ENCODE data around the gene NELL1. TPM values are rescaled to one million over a fixed set of nuclear protein-coding genes. Genes with fewer than 3 reads are reported as not detected.

The NELL1 gene
- total RNA-seq, 4 donors from 2014 or later: not detected

GRCh38 chr11:21398195-21398594, 728.8 kb downstream of the NELL1 start:
- Histone ChIP-seq H3K36me3 (no peaks in the 10 kb centered on the region), H3K27ac (no peak overlapping the region), H3K27me3 (no peaks in the 10 kb centered on the region), H3K4me1 (no peaks in the 10 kb centered on the region), H3K4me3 (no peak overlapping the region), H3K9me3 (no peaks in the 10 kb centered on the region)
- ATAC-seq (no peak), DNase-seq (no peak)
- intact Hi-C loops (cut with DNase I; ENCODE audit: low total_unique reads) (no loop called here), in situ Hi-C loops (cut with MboI; ENCODE audit: low sequenced_read_pairs in 4 of 4) (no loop called here)
- no peak for TF ChIP-seq POLR2A (IDR thresholded peaks at IDR 0.05)
- no peak for TF ChIP-seq CTCF (IDR thresholded peaks at IDR 0.05 in 4 of 5, conservative IDR thresholded peaks at IDR 0.05 in 1 of 5)

GRCh38 chr11:21401496-21401895, 732.1 kb downstream of the NELL1 start:
- in situ Hi-C loops (cut with MboI; ENCODE audit: low sequenced_read_pairs in 4 of 4): no loop called here
- intact Hi-C loops (cut with DNase I; ENCODE audit: low total_unique reads): no loop called here
- Histone ChIP-seq H3K4me1 (no peaks in the 10 kb centered on the region), H3K4me3 (no peak overlapping the region), H3K36me3 (no peaks in the 10 kb centered on the region), H3K9me3 (no peaks in the 10 kb centered on the region), H3K27ac (no peak overlapping the region), H3K27me3 (no peaks in the 10 kb centered on the region)
- TF ChIP-seq POLR2A (IDR thresholded peaks at IDR 0.05) (no peak), CTCF (IDR thresholded peaks at IDR 0.05 in 4 of 5, conservative IDR thresholded peaks at IDR 0.05 in 1 of 5) (no peak)
- DNase-seq (no peak), ATAC-seq (no peak)

- in situ Hi-C loops (cut with MboI; ENCODE audit: low sequenced_read_pairs in 4 of 4): no loop called here
- ATAC-seq: no peak
- Histone ChIP-seq H3K4me1 (no peaks in the 10 kb centered on the region), H3K27ac (no peak overlapping the region), H3K36me3 (no peaks in the 10 kb centered on the region), H3K4me3 (no peak overlapping the region), H3K27me3 (no peaks in the 10 kb centered on the region), H3K9me3 (no peaks in the 10 kb centered on the region)
- DNase-seq: no peak
- intact Hi-C loops (cut with DNase I; ENCODE audit: low total_unique reads): no loop called here
- TF ChIP-seq POLR2A (IDR thresholded peaks at IDR 0.05) (no peak), CTCF (IDR thresholded peaks at IDR 0.05 in 4 of 5, conservative IDR thresholded peaks at IDR 0.05 in 1 of 5) (no peak)
Measured at GRCh38 chr11:21402274-21402673, 732.9 kb downstream of the NELL1 start.

GRCh38 chr11:21403069-21403468, 733.7 kb downstream of the NELL1 start:
- H3K27ac ChIP-seq: no peak overlapping the region
- in situ Hi-C loops (cut with MboI; ENCODE audit: low sequenced_read_pairs in 4 of 4): no loop called here
- DNase-seq (no peak), ATAC-seq (no peak)
- no peaks in the 10 kb centered on the region for H3K36me3 ChIP-seq
- H3K27me3 ChIP-seq: no peaks in the 10 kb centered on the region
- no peaks in the 10 kb centered on the region for H3K9me3 ChIP-seq
- TF ChIP-seq POLR2A (IDR thresholded peaks at IDR 0.05) (no peak), CTCF (IDR thresholded peaks at IDR 0.05 in 4 of 5, conservative IDR thresholded peaks at IDR 0.05 in 1 of 5) (no peak)
- intact Hi-C loops (cut with DNase I; ENCODE audit: low total_unique reads): no loop called here
- H3K4me3 ChIP-seq: no peak overlapping the region
- H3K4me1 ChIP-seq: no peaks in the 10 kb centered on the region

DNA sequence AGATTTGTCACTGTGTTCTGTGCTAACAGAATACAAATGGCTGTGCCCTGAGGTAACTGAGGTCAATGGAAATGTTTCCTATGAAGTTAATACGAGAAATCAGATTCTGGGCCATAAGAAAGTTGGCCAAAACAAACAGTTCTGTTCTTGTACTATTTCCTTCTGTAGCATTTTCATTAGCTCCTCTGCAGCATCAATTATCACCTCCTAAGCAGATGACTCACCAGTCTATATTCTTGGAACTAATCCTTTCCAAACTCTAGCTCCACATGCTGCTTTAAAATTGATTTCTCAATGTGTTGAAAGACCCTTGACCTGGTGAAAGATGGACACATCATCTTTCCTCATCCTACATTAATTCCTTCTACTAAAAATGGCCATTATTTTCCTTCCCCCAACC, 736.0 kb downstream of the NELL1 start:
- in situ Hi-C loops (cut with MboI; ENCODE audit: low sequenced_read_pairs in 4 of 4): no loop called here
- Histone ChIP-seq H3K36me3 (no peaks in the 10 kb centered on the region), H3K27ac (no peak overlapping the region), H3K4me3 (no peak overlapping the region), H3K27me3 (no peaks in the 10 kb centered on the region), H3K4me1 (no peaks in the 10 kb centered on the region), H3K9me3 (no peaks in the 10 kb centered on the region)
- intact Hi-C loops (cut with DNase I; ENCODE audit: low total_unique reads): no loop called here
- DNase-seq (no peak), ATAC-seq (no peak)
- no peak for TF ChIP-seq POLR2A (IDR thresholded peaks at IDR 0.05)
- no peak for TF ChIP-seq CTCF (IDR thresholded peaks at IDR 0.05 in 4 of 5, conservative IDR thresholded peaks at IDR 0.05 in 1 of 5)
